GM20431 (cell line): Measurements from ENCODE around the gene MILR1.
"Not testable (repeated sequence)": the region's sequence is repeated elsewhere in the genome, so short reads cannot be mapped to it uniquely, and the experiment has no call there.

Experiments
- in situ Hi-C: fragments of 300-500 bp; cut with MseI, MboI; formaldehyde crosslinking; loops from one replicate; pipeline ENCODE4 v1.15.0; 2020; ENCODE audit warnings: low sequenced_read_pairs; ENCODE audit not compliant: unreplicated experiment

MILR1 gene, protein sequence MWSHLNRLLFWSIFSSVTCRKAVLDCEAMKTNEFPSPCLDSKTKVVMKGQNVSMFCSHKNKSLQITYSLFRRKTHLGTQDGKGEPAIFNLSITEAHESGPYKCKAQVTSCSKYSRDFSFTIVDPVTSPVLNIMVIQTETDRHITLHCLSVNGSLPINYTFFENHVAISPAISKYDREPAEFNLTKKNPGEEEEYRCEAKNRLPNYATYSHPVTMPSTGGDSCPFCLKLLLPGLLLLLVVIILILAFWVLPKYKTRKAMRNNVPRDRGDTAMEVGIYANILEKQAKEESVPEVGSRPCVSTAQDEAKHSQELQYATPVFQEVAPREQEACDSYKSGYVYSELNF

DNA sequence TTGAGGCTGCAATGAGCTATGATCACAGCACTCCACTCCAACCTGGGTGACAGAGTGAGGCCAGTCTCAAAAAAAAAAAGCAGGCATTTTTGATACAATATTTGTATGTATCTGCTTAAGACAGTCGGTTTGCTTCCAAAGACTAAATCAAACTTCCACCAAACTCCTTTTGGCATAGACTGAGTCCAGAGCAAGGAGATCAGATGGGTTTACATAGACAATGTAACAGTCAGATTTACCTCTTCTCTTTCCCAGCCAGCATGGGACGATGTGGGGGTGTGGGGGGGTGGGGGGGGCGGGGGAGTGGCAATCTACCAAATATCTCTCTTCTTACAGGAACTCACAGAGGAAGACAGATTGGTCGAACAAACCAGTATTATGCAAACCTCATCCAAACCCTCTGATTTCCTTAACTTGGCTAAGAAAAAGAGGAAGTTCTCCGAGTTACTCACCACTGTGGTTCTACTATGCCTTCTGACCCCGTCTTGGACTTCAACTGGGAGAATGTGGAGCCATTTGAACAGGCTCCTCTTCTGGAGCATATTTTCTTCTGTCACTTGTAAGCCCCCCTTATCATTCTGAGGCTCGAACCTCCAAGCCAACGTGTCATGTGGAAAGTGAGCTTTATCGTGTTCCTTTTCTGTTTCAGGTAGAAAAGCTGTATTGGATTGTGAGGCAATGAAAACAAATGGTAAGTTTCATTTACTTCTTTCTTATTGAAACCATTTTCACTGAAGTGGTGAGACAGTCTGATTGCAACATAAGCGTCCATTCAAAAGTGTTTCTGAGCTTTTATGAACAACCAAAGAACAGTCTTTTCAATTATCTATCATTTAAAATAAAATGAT is at the start of gene MILR1:
Gene MILR1, plus strand, starts transcription at position 451 of the 848 bp plus-strand sequence. Its CDS starts 54 bp downstream, at position 505.
- in situ Hi-C loops = no loop called here

- in situ Hi-C loops = no loop called here
These were observed 49.2 kb upstream of the MILR1 start for GRCh38 chr17:64399767-64400156.

GRCh38 chr17:64400642-64401041 is 48.3 kb upstream of the MILR1 start:
- in situ Hi-C loops = no loop called here

- in situ Hi-C loops = no loop called here
These were observed 47.6 kb upstream of the MILR1 start for GRCh38 chr17:64401244-64401860.

- in situ Hi-C loops = no loop called here
These were observed 47.0 kb upstream of the MILR1 start for GRCh38 chr17:64401941-64402340.

GRCh38 chr17:64402469-64402868 is 46.4 kb upstream of the MILR1 start:
- in situ Hi-C loops = no loop called here

DNA sequence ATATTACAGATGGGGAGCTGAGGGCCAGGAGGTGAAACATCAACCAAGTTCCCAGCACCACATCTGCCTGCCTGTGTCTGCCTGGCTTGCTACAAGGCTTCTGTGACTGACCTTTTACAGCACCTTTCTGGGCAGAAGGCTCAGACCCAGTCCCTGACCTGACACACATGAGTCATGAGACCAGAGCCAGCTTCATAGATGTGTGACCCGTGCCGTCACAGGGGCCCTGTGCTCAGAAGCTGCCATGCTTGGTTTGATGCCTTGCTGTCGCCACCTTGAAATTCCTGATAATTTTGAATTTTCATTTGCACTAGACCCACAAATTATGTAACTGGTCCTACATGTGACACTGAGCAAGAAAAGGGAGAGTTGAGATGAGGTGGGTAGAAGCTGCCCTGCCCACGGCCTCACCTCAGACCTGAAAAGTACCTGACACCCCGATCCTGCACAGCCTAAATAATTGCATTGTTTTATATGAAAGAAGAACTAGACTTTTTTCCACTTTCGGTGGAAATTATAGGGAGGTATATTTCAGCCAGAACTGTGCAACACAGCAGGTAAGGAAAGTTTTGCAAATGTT is 44.9 kb upstream of the MILR1 start:
- in situ Hi-C loops = no loop called here

DNA sequence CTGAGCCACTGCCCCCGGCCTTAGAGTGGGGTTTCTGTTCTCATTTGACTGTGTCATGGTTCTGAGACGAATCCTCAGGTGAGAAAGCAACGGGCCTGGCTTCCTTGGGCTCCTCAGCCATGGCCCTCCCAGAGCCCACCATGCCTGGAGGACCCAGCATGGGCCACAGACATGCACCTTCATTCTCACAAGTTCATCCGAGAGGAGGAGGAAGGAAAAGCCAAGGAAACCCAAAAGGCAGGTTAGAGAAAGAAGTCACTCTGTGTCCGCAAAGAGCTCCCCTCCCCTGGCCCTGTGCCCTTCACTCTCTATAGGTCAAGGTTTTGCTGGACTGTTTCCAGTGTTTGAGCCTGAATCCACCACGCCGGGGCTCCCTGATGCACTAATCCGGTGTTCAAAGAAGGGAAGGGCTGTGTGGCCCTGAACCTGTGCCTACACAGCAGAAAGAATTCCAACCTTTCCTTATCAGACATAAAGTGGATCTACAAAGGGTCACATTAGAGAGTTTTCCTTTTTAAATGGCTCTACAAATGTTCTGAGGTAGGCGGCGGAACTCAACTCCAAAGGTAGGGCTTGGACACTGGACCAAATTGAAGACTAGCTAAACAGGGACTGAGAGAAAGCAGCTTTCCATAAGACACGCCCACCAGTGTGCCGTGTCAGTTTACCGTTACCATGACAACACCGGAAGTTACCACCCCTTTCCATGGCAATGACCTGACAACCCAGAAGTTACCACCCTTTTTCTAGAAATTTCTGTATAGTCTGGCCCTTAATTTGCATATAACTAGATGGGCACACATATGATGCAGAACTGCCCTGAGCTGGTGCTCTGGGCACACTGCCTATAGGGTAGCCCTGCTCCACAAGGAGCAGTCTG is 42.4 kb upstream of the MILR1 start:
- in situ Hi-C loops = no loop called here

GRCh38 chr17:64410750-64411490 is 38.0 kb upstream of the MILR1 start:
- in situ Hi-C loops = no loop called here

- in situ Hi-C loops = no loop called here
These were observed 36.7 kb upstream of the MILR1 start for GRCh38 chr17:64411999-64412771.

- in situ Hi-C loops = no loop called here
These were observed 36.0 kb upstream of the MILR1 start for GRCh38 chr17:64412944-64413381.

DNA sequence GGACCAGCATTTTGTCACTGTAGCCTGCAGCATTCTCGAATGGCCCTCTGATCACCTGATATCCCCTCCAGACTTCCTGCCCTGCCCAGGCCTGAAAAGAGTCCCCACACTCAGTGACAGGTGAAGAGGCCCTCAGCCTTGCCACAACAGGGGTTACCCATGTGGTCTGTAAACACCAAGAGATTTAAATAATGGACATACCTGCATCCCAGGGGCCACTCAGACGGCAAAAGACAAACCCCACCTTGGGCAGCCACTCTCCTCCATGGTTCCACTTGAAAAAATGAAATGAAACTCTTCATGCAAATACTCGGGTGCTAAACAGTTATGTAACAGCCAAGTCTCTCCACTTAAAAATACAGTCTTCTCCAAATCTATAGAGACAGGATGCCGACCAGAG is 35.4 kb upstream of the MILR1 start:
- in situ Hi-C loops = no loop called here

DNA sequence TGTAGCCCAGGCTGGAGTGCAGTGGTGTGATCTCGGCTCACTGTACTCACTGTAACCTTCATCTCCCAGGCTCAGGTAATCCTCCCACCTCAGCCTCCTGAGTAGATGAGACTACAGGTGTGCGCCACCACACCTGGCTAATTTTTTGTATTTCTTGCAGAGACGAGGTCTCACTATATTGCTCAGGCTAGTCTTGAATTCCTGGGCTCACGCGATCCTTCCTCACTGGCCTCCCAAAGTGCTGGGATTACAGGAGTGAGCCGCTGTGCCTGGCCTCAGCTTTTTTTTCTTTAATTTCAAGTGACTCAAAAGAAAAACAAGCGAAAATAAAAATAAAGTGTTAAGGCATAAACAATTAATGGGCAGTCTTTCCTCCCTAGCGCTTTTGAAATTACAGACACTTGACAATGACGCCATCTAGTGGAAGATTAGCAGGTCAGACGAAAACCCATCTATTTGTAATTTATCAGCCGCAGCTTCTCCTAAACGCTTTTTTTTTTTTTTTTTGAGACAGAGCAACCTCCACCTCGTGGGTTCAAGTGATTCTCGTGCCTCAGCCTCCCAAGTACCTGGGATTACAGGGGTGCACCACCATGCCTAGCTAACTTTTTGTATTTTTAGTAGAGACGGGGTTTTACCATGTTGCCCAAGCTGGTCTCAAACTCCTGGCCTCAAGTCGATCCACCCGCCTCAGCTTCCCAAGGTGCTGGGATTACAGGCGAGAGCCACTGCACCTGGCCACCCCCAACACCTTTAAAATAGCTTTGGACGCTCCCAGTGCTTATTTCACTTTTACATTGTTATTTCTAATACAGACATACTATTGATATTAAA is 30.2 kb upstream of the MILR1 start:
- in situ Hi-C loops = loop anchor here (5.0 kb wide), 1 partner anchor 96 kb away; no protein-coding TSS in a partner anchor

GRCh38 chr17:64420143-64420670 is 28.7 kb upstream of the MILR1 start:
- in situ Hi-C loops = no loop called here

GRCh38 chr17:64422121-64422520 is 26.8 kb upstream of the MILR1 start:
- in situ Hi-C loops = not testable (repeated sequence)

DNA sequence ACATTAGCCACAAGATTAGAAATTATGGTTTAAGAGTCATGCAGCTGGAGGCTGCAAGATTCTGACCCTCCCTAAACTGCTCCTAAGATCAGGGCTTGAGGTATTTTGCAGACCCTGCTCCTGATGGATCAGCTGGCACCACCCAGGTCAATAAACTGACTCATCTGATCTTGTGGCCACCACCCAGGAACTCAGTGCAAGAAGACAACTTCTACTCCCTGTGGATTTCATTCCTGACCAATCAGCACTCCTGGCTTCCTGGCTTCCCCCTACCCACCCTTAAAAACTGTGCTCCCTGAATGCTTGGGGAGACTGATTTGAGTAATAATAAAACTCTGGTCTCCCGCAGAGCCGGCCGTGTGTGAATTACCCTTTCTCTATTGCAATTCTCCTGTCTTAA is 25.0 kb upstream of the MILR1 start:
- in situ Hi-C loops = no loop called here

DNA sequence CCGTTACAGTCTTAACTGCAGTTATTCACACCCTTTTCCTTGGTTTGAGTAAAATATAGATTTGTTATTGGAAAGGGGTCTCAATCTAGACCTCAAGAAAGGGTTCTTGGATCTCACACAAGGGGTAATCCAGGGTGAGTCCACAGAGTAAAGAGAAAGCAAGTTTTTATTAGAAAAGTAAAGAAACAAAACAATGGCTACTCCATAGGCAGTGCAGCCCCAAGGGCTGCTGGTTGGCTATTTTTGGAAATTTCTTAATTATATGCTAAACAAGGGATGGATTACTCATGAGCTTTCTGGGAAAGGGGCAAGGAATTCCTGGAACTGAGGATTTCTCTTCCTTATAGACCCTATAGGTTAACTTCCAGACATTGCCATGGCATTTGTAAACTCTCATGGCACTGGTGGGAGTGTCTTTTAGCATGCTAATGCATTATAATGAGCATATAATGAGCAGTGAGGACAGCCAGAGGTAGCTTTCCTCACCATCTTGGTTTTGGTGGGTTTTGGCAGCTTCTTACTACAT is 24.5 kb upstream of the MILR1 start:
- in situ Hi-C loops = no loop called here
